SU-DHL-6 (cell line): ENCODE measurements around the gene PHC1.

Experiments used
- H2AFZ ChIP-seq: fragments of 200-600 bp; sonication (generic); 2 replicates; pipeline ENCODE4 v1.6.1; 2014; ENCODE audit warnings: low read depth, mild to moderate bottlenecking, moderate library complexity, mixed read lengths, antibody characterized with exemption, low read length; ENCODE audit not compliant: severe bottlenecking
- H3F3A ChIP-seq: fragments of 200-600 bp; shearing (Covaris generic); 2 replicates; pipeline ENCODE4 v1.6.0; 2016; ENCODE audit warnings: antibody characterized with exemption, mild to moderate bottlenecking; ENCODE audit not compliant: insufficient read depth
- H3K27ac ChIP-seq: fragments of 200-600 bp; sonication (generic); 2 replicates; pipeline ENCODE4 v1.5.1; 2016; ENCODE audit warnings: low read depth, mild to moderate bottlenecking, low read length, moderate library complexity, mixed read lengths
- H3K27me3 ChIP-seq: fragments of 200-600 bp; sonication (generic), shearing (Covaris generic); 2 replicates; pipeline ENCODE4 v1.6.0; 2014; ENCODE audit warnings: mild to moderate bottlenecking, low read length
- H3K36me3 ChIP-seq: fragments of 200-600 bp; sonication (generic); 2 replicates; pipeline ENCODE4 v1.6.1; 2014; ENCODE audit warnings: mild to moderate bottlenecking, low read length, mixed read lengths
- H3K4me2 ChIP-seq: fragments of 300-600, 200-600 bp; shearing (Covaris generic), sonication (generic); 2 replicates; pipeline ENCODE4 v1.6.0; 2014; ENCODE audit warnings: low read length, low read depth, mild to moderate bottlenecking; ENCODE audit not compliant: poor library complexity, severe bottlenecking
- H3K4me3 ChIP-seq: fragments of 200-600 bp; sonication (generic); 2 replicates; pipeline ENCODE4 v1.5.1; 2014; ENCODE audit warnings: antibody characterized with exemption, low read length, mild to moderate bottlenecking, mixed read lengths; ENCODE audit not compliant: insufficient read depth, poor library complexity, severe bottlenecking
- H3K79me2 ChIP-seq: fragments of 200-600 bp; sonication (generic); 2 replicates; pipeline ENCODE4 v1.6.1; 2014; ENCODE audit warnings: mild to moderate bottlenecking, low read length, moderate library complexity; ENCODE audit not compliant: insufficient read depth
- H3K9ac ChIP-seq: fragments of 200-600 bp; sonication (generic); 2 replicates; pipeline ENCODE4 v1.7.0; 2014; ENCODE audit warnings: mild to moderate bottlenecking, low read length
- H3K9me2 ChIP-seq: fragments of 200-600 bp; sonication (generic); replicated peaks from 2 replicates; pipeline ENCODE4 v1.6.1; 2014; ENCODE audit warnings: low read length; ENCODE audit not compliant: insufficient read depth
- H3K9me3 ChIP-seq: fragments of 200-600 bp; sonication (generic); 2 replicates; pipeline ENCODE4 v1.6.1; 2014; ENCODE audit warnings: low read length, mixed read lengths; ENCODE audit not compliant: insufficient read depth
- H4K20me1 ChIP-seq: fragments of 200-600 bp; sonication (generic); 2 replicates; pipeline ENCODE4 v1.6.1; 2014; ENCODE audit warnings: low read depth, mild to moderate bottlenecking, antibody characterized with exemption, low read length, moderate library complexity, mixed read lengths
- CTCF ChIP-seq: fragments of 200-600 bp; sonication (generic); IDR thresholded peaks from one replicate; pipeline ENCODE4 v1.5.1; 2017; ENCODE audit warnings: antibody characterized with exemption, mild to moderate bottlenecking, low read length, moderate library complexity; ENCODE audit not compliant: insufficient read depth, poor library complexity, severe bottlenecking
- EZH2phosphoT487 ChIP-seq: fragments of 200-600 bp; sonication (generic), shearing (Covaris generic); conservative IDR thresholded peaks from 2 replicates; pipeline ENCODE4 v1.6.1; 2018; ENCODE audit warnings: mild to moderate bottlenecking, antibody characterized with exemption, low read length, moderate library complexity, mixed read lengths

The PHC1 gene

DNA sequence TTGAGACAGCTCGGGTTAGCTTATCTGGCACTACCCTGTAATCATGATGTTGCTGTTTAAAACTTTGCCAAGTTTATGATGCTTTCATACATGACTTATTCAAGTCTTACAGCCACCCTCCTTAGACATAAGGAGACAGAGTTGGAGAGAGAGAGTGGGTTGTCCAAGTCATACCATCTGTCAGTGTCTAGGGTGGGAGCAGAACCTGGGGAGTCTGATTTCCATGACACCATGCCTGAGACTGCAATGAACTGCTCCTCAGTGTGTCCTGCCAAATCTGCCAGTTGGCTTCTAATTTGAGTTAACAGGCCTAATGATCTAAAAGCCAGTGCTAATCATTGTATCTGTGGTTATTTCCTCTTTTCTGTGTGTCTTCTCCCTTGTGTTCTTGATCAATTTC, 43.7 kb upstream of the PHC1 start:
- no peak for TF ChIP-seq CTCF
- no peak for TF ChIP-seq EZH2phosphoT487
- no peaks in the 10 kb centered on the region for H3F3A ChIP-seq

DNA sequence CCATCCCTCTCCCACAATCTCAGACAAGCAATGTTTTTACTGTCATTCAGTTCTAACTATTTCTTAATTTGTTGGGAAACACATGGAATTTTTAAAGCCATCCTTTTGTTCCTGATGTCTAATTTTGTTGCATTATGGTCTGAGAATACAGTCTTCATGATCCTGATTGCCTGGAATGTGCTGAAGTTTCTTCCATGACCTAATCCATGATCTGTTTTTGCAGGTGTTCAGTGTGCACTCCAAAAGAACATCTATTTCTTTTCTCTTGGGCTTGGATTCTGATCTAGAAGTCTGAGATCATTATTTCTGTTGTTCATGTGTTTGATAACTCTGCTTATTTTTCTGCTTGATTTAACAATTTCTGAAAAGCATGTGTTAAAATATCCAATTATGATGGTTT, 43.2 kb upstream of the PHC1 start:
- no peaks in the 10 kb centered on the region for H3K36me3 ChIP-seq
- H3K79me2 ChIP-seq, result no peaks in the 10 kb centered on the region
- H3K9ac ChIP-seq, result no peak overlapping the region
- H2AFZ ChIP-seq, result no peak overlapping the region
- no peak overlapping the region for H3K4me3 ChIP-seq
- H3K27ac ChIP-seq, result no peak overlapping the region
- TF ChIP-seq EZH2phosphoT487, result no peak
- no peaks in the 10 kb centered on the region for H3K9me2 ChIP-seq
- H3K27me3 ChIP-seq, result no peaks in the 10 kb centered on the region
- H3K4me2 ChIP-seq, result no peak overlapping the region
- no peaks in the 10 kb centered on the region for H3K9me3 ChIP-seq
- no peaks in the 10 kb centered on the region for H4K20me1 ChIP-seq
- no peaks in the 10 kb centered on the region for H3F3A ChIP-seq

More for the DNA sequence above, 43.7 kb upstream of the PHC1 start:
- no peaks in the 10 kb centered on the region for H3K9me2 ChIP-seq
- no peak overlapping the region for H3K27ac ChIP-seq
- H3K9ac ChIP-seq, result no peak overlapping the region
- no peak overlapping the region for H3K4me2 ChIP-seq
- no peaks in the 10 kb centered on the region for H3K36me3 ChIP-seq
- H4K20me1 ChIP-seq, result no peaks in the 10 kb centered on the region
- no peak overlapping the region for H2AFZ ChIP-seq
- no peak overlapping the region for H3K4me3 ChIP-seq
- no peaks in the 10 kb centered on the region for H3K27me3 ChIP-seq
- no peaks in the 10 kb centered on the region for H3K79me2 ChIP-seq
- H3K9me3 ChIP-seq, result no peaks in the 10 kb centered on the region

DNA sequence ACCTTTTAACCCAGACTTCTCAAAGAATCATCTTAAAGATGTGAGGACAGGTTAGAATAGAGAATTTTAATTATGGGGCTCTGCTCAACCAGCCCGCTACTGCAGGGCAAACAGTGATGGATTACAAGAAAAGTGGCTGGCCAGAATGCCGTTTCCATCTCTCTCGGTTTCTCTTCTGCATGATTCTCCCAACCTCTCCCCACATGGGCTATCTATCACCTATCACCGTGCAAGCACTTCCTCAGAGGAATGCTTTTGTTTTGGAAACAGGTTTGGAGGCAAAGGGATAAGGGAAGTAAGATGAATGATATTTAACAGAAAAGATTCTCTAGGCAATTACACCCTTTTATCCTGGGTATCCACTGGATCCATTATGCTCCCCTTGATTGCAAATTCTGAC, 37.4 kb upstream of the PHC1 start:
- Histone ChIP-seq H3K4me3 (no peak overlapping the region), H3K9me2 (no peaks in the 10 kb centered on the region)
- TF ChIP-seq EZH2phosphoT487 (no peak), CTCF (no peak)

DNA sequence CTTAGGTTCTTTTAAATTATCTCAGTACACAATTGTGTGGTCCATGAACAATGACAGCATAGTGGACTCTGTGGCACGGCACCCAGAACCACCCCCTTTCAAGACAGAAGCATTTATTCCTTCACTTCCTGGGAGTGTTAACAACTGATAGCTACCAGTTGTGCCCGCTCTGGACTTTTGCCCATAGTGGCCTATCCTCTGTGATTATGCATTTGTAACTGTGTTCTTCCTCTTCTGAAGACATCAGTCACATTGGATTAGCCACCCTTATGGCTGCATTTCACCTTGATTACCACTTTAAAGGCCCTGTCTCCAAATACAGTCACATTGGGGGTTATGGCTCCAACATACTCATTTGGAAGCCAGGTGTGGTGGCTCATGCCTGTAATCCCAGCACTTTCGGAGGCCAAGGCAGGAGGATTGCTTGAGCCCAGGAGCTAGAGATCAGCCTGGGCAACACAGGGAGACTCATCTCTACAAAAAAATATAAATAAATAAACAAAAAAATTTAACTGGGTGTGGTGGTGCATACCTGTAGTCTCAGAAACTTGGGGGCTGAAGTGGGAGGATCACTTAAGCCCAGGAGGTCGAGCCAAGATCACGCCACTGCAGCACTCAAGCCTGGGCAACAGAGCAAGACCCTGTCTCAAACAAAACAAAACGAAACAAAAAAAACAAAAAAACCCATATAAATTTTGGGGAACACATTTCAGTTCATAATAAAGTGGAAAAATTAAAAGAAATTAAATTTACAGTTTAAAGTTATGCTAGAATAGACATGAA, 27.6 kb upstream of the PHC1 start:
- Histone ChIP-seq H3K9ac (no peak overlapping the region), H3F3A (no peaks in the 10 kb centered on the region), H4K20me1 (no peaks in the 10 kb centered on the region), H2AFZ (no peak overlapping the region), H3K36me3 (no peaks in the 10 kb centered on the region), H3K79me2 (no peaks in the 10 kb centered on the region), H3K9me2 (no peaks in the 10 kb centered on the region), H3K9me3 (no peaks in the 10 kb centered on the region), H3K4me3 (no peak overlapping the region), H3K27ac (no peak overlapping the region), H3K4me2 (no peak overlapping the region), H3K27me3 (no peaks in the 10 kb centered on the region)
- no peak for TF ChIP-seq CTCF
- TF ChIP-seq EZH2phosphoT487, result no peak

More for the DNA sequence above, 37.4 kb upstream of the PHC1 start:
- H3F3A ChIP-seq, result no peaks in the 10 kb centered on the region
- H3K36me3 ChIP-seq, result no peaks in the 10 kb centered on the region
- no peak overlapping the region for H3K4me2 ChIP-seq
- no peak overlapping the region for H2AFZ ChIP-seq
- no peaks in the 10 kb centered on the region for H3K9me3 ChIP-seq
- no peaks in the 10 kb centered on the region for H4K20me1 ChIP-seq
- H3K9ac ChIP-seq, result no peak overlapping the region
- no peaks in the 10 kb centered on the region for H3K27me3 ChIP-seq
- no peaks in the 10 kb centered on the region for H3K79me2 ChIP-seq
- H3K27ac ChIP-seq, result no peak overlapping the region
